HEK293 (cell line): ENCODE data around the gene LRRC59.

ENCODE experiments used
- HOXC10 ChIP-seq: sonication (generic); formaldehyde crosslinking; IDR thresholded peaks from 2 replicates; pipeline ENCODE4 v1.8.1; 2023; ENCODE audit warnings: mild to moderate bottlenecking, missing genetic modification reagents
- ZNF10 ChIP-seq: fragments of 450-650 bp; formaldehyde crosslinking; IDR thresholded peaks from 2 replicates; pipeline ENCODE4 v1.5.1; 2017; ENCODE audit warnings: missing biosample characterization, missing genetic modification characterization
- ZNF121 ChIP-seq: fragments of 450-650 bp; formaldehyde crosslinking; IDR thresholded peaks from 2 replicates; pipeline ENCODE4 v1.5.1; 2016; ENCODE audit warnings: missing biosample characterization, missing genetic modification characterization
- ZNF146 ChIP-seq: fragments of 450-650 bp; formaldehyde crosslinking; IDR thresholded peaks from 2 replicates; pipeline ENCODE4 v1.5.1; 2016; ENCODE audit warnings: missing biosample characterization, missing genetic modification characterization
- ZNF324 ChIP-seq: fragments of 450-650 bp; formaldehyde crosslinking; IDR thresholded peaks from 2 replicates; pipeline ENCODE4 v1.5.1; 2016; ENCODE audit warnings: missing biosample characterization, missing genetic modification characterization
- ZNF629 ChIP-seq: fragments of 450-650 bp; formaldehyde crosslinking; IDR thresholded peaks from 2 replicates; pipeline ENCODE4 v1.5.1; 2017; ENCODE audit warnings: missing biosample characterization, missing genetic modification characterization
- ZNF701 ChIP-seq: fragments of 450-650 bp; formaldehyde crosslinking; IDR thresholded peaks from 2 replicates; pipeline ENCODE4 v1.5.1; 2016; ENCODE audit warnings: missing biosample characterization, missing genetic modification characterization
- ZNF777 ChIP-seq: fragments of 450-650 bp; formaldehyde crosslinking; IDR thresholded peaks from 2 replicates; pipeline ENCODE4 v1.5.1; 2017; ENCODE audit warnings: missing biosample characterization, missing genetic modification characterization, borderline replicate concordance
- TF ChIP-seq, protein P1 (sequence below): fragments of 450-650 bp; formaldehyde crosslinking; IDR thresholded peaks from 2 replicates; pipeline ENCODE4 v1.5.1; 2016; ENCODE audit warnings: missing biosample characterization, missing genetic modification characterization
- TF ChIP-seq, protein P2 (sequence below): fragments of 450-650 bp; formaldehyde crosslinking; conservative IDR thresholded peaks from 2 replicates; pipeline ENCODE4 v1.5.1; 2016; ENCODE audit warnings: low read depth, missing biosample characterization, missing genetic modification characterization
- TF ChIP-seq, protein P3 (sequence below): fragments of 450-650 bp; formaldehyde crosslinking; IDR thresholded peaks from 2 replicates; pipeline ENCODE4 v1.5.1; 2016; ENCODE audit warnings: missing biosample characterization, missing genetic modification characterization
- TF ChIP-seq, protein P4 (sequence below): fragments of 450-650 bp; formaldehyde crosslinking; IDR thresholded peaks from 2 replicates; pipeline ENCODE4 v1.5.1; 2016; ENCODE audit warnings: missing biosample characterization, missing genetic modification characterization
- TF ChIP-seq, protein P5 (sequence below): fragments of 450-650 bp; formaldehyde crosslinking; IDR thresholded peaks from 2 replicates; pipeline ENCODE4 v1.5.1; 2017; ENCODE audit warnings: missing biosample characterization, missing genetic modification characterization

DNA sequence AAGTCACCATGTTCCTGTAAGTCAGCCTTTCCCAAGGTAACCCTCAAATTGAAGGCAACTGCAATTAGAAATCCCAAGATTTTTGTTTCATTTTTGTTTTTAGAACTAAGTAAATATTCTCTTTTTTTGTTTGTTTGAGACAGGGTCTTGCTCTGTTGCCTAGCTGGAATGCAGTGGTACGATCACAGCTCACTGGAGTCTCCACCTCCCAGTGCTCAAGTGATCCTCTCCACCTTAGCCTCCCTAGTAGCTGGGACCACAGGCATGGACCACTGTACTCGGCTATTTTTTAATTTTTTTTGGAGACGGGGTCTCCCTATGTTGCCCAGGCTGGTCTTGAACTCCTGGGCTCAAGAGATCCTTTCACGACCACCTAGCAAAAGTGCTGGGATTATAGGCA is 10.6 kb upstream of the LRRC59 start:
- TF ChIP-seq, protein P1, sequence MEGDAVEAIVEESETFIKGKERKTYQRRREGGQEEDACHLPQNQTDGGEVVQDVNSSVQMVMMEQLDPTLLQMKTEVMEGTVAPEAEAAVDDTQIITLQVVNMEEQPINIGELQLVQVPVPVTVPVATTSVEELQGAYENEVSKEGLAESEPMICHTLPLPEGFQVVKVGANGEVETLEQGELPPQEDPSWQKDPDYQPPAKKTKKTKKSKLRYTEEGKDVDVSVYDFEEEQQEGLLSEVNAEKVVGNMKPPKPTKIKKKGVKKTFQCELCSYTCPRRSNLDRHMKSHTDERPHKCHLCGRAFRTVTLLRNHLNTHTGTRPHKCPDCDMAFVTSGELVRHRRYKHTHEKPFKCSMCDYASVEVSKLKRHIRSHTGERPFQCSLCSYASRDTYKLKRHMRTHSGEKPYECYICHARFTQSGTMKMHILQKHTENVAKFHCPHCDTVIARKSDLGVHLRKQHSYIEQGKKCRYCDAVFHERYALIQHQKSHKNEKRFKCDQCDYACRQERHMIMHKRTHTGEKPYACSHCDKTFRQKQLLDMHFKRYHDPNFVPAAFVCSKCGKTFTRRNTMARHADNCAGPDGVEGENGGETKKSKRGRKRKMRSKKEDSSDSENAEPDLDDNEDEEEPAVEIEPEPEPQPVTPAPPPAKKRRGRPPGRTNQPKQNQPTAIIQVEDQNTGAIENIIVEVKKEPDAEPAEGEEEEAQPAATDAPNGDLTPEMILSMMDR (tag by site-specific recombination), result no peak
- TF ChIP-seq, protein P2, sequence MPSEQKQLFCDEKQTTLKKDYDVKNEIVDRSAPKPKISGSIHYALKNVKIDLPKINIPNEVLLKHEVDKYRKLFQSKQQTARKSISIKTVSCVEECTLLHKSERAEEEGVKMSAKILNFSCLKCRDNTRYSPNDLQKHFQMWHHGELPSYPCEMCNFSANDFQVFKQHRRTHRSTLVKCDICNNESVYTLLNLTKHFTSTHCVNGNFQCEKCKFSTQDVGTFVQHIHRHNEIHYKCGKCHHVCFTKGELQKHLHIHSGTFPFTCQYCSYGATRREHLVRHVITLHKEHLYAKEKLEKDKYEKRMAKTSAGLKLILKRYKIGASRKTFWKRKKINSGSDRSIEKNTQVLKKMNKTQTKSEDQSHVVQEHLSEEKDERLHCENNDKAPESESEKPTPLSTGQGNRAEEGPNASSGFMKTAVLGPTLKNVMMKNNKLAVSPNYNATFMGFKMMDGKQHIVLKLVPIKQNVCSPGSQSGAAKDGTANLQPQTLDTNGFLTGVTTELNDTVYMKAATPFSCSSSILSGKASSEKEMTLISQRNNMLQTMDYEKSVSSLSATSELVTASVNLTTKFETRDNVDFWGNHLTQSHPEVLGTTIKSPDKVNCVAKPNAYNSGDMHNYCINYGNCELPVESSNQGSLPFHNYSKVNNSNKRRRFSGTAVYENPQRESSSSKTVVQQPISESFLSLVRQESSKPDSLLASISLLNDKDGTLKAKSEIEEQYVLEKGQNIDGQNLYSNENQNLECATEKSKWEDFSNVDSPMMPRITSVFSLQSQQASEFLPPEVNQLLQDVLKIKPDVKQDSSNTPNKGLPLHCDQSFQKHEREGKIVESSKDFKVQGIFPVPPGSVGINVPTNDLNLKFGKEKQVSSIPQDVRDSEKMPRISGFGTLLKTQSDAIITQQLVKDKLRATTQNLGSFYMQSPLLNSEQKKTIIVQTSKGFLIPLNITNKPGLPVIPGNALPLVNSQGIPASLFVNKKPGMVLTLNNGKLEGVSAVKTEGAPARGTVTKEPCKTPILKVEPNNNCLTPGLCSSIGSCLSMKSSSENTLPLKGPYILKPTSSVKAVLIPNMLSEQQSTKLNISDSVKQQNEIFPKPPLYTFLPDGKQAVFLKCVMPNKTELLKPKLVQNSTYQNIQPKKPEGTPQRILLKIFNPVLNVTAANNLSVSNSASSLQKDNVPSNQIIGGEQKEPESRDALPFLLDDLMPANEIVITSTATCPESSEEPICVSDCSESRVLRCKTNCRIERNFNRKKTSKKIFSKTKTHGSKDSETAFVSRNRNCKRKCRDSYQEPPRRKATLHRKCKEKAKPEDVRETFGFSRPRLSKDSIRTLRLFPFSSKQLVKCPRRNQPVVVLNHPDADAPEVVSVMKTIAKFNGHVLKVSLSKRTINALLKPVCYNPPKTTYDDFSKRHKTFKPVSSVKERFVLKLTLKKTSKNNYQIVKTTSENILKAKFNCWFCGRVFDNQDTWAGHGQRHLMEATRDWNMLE (tag by site-specific recombination), result no peak
- TF ChIP-seq ZNF146 (tag by site-specific recombination) (no peak), ZNF324 (tag by site-specific recombination) (no peak), ZNF10 (tag by site-specific recombination) (no peak), ZNF777 (tag by site-specific recombination) (no peak), ZNF629 (tag by site-specific recombination) (no peak), ZNF121 (tag by site-specific recombination) (no peak), ZNF701 (tag by site-specific recombination) (no peak), HOXC10 (CRISPR knock-in tag) (no peak)
- TF ChIP-seq, protein P3, sequence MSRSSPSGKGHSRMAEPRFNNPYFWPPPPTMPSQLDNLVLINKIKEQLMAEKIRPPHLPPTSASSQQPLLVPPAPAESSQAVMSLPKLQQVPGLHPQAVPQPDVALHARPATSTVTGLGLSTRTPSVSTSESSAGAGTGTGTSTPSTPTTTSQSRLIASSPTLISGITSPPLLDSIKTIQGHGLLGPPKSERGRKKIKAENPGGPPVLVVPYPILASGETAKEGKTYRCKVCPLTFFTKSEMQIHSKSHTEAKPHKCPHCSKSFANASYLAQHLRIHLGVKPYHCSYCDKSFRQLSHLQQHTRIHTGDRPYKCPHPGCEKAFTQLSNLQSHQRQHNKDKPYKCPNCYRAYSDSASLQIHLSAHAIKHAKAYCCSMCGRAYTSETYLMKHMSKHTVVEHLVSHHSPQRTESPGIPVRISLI (tag by site-specific recombination), result no peak
- TF ChIP-seq, protein P4, sequence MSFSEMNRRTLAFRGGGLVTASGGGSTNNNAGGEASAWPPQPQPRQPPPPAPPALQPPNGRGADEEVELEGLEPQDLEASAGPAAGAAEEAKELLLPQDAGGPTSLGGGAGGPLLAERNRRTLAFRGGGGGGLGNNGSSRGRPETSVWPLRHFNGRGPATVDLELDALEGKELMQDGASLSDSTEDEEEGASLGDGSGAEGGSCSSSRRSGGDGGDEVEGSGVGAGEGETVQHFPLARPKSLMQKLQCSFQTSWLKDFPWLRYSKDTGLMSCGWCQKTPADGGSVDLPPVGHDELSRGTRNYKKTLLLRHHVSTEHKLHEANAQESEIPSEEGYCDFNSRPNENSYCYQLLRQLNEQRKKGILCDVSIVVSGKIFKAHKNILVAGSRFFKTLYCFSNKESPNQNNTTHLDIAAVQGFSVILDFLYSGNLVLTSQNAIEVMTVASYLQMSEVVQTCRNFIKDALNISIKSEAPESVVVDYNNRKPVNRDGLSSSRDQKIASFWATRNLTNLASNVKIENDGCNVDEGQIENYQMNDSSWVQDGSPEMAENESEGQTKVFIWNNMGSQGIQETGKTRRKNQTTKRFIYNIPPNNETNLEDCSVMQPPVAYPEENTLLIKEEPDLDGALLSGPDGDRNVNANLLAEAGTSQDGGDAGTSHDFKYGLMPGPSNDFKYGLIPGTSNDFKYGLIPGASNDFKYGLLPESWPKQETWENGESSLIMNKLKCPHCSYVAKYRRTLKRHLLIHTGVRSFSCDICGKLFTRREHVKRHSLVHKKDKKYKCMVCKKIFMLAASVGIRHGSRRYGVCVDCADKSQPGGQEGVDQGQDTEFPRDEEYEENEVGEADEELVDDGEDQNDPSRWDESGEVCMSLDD (tag by site-specific recombination), result no peak
- TF ChIP-seq, protein P5, sequence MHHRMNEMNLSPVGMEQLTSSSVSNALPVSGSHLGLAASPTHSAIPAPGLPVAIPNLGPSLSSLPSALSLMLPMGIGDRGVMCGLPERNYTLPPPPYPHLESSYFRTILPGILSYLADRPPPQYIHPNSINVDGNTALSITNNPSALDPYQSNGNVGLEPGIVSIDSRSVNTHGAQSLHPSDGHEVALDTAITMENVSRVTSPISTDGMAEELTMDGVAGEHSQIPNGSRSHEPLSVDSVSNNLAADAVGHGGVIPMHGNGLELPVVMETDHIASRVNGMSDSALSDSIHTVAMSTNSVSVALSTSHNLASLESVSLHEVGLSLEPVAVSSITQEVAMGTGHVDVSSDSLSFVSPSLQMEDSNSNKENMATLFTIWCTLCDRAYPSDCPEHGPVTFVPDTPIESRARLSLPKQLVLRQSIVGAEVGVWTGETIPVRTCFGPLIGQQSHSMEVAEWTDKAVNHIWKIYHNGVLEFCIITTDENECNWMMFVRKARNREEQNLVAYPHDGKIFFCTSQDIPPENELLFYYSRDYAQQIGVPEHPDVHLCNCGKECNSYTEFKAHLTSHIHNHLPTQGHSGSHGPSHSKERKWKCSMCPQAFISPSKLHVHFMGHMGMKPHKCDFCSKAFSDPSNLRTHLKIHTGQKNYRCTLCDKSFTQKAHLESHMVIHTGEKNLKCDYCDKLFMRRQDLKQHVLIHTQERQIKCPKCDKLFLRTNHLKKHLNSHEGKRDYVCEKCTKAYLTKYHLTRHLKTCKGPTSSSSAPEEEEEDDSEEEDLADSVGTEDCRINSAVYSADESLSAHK (tag by site-specific recombination), result no peak
